ENCODE results near the gene GJA8. TPM values are rescaled to one million over a fixed set of nuclear protein-coding genes. Genes with fewer than 3 reads are reported as not detected.
"Not testable (repeated sequence)": the region's sequence is repeated elsewhere in the genome, so short reads cannot be mapped to it uniquely, and the experiment has no call there.

Gene GJA8
- total RNA-seq, 6 donors from 2014 or later = not detected

- no CpG with 5 or more reads among the region's 72 CpGs for WGBS, 2 donors
- peak within 1 kb of the TSS; percentile 77 to 93 (median 86) for H3K27ac ChIP-seq
- TF ChIP-seq POLR2AphosphoS5 (IDR thresholded peaks at IDR 0.05) (peak; percentile 36 to 93), POLR2A (IDR thresholded peaks at IDR 0.05) (peak in 3 of 4 donors; percentile 81 to 93 (median 86)), CTCF (IDR thresholded peaks at IDR 0.05) (peak in 1 of 6 experiments; percentile 23)
- not testable (repeated sequence) for H3K9me3 ChIP-seq, H3K27me3 ChIP-seq, H3K36me3 ChIP-seq
- peak within 1 kb of the TSS; percentile 85 to 91 (median 88) for H3K4me3 ChIP-seq
- H3K4me1 ChIP-seq = peaks cover 3 to 11% (median 7%) of the 10 kb centered on the region in 4 donors
- ATAC-seq (ENCODE audit: low FRiP score in 2 of 2) (peak; percentile 98 to 100), DNase-seq (peak; percentile 96 to 98)
Observed at GRCh38 chr1:147928236-147929132, 25.9 kb downstream of the GJA8 start, which contains the start of gene GPR89B. Gene GPR89B, plus strand, starts transcription at chr1:147928420. Its CDS starts 117 bp downstream, at chr1:147928537.

- ATAC-seq (ENCODE audit: low FRiP score in 2 of 2); DNase-seq; H3K27me3 ChIP-seq; H3K9me3 ChIP-seq; H3K4me3 ChIP-seq; H3K36me3 ChIP-seq; H3K27ac ChIP-seq: not testable (repeated sequence)
- WGBS, 2 donors = 88% methylated on average over 2 of the region's 2 CpGs
- H3K4me1 ChIP-seq = peaks cover 3 to 11% (median 7%) of the 10 kb centered on the region in 4 donors
Observed at GRCh38 chr1:147931137-147931536, 28.5 kb downstream of the GJA8 start.

- H3K27me3 ChIP-seq; H3K36me3 ChIP-seq; DNase-seq; H3K4me1 ChIP-seq; ATAC-seq (ENCODE audit: low FRiP score in 2 of 2); H3K9me3 ChIP-seq; H3K4me3 ChIP-seq; H3K27ac ChIP-seq: not testable (repeated sequence)
- WGBS, 2 donors = 69 to 91% methylated on average over 3 of the region's 3 CpGs
Observed at GRCh38 chr1:147935296-147935695, 32.7 kb downstream of the GJA8 start.

- not testable (repeated sequence) for H3K36me3 ChIP-seq; H3K27ac ChIP-seq; H3K9me3 ChIP-seq; H3K27me3 ChIP-seq; DNase-seq; ATAC-seq (ENCODE audit: low FRiP score in 2 of 2); H3K4me3 ChIP-seq; H3K4me1 ChIP-seq
- 86 to 92% methylated on average over 2 of the region's 2 CpGs for WGBS, 2 donors
Observed at GRCh38 chr1:147940456-147940855, 37.9 kb downstream of the GJA8 start.

- not testable (repeated sequence) for H3K27me3 ChIP-seq, H3K36me3 ChIP-seq
- no CpG with 5 or more reads among the region's 1 CpG for whole genome bisulfite sequencing, 2 donors
Observed at GRCh38 chr1:147942563-147942962, 40.0 kb downstream of the GJA8 start.

GRCh38 chr1:147949517-147949916 is 46.9 kb downstream of the GJA8 start:
- not testable (repeated sequence) for H3K36me3 ChIP-seq; ATAC-seq (ENCODE audit: low FRiP score in 2 of 2)
- WGBS, 2 donors = no CpG with 5 or more reads among the region's 35 CpGs

More at GRCh38 chr1:147942563-147942962, 40.0 kb downstream of the GJA8 start:
- not testable (repeated sequence) for H3K4me3 ChIP-seq; H3K27ac ChIP-seq; H3K9me3 ChIP-seq; H3K4me1 ChIP-seq; ATAC-seq (ENCODE audit: low FRiP score in 2 of 2); DNase-seq

More at GRCh38 chr1:147949517-147949916, 46.9 kb downstream of the GJA8 start:
- H3K27me3 ChIP-seq, H3K9me3 ChIP-seq, H3K4me3 ChIP-seq, H3K27ac ChIP-seq, H3K4me1 ChIP-seq: not testable (repeated sequence)
- DNase-seq = peak in 1 of 2 donors; percentile 52

Other genes starting within 250 kb of the GJA8 start
- gene ACP6, start 232.3 kb upstream of the GJA8 start, total RNA-seq = 10 to 100 TPM in 5 of 6 donors, 1 to 10 TPM in 1; 8.1 to 60.8 (median 21.6) TPM
- 10 to 100 TPM in 4 of 6 donors, 1 to 10 TPM in 2; 6.3 to 83.5 (median 38.2) TPM for gene GJA5, start 142.2 kb upstream of the GJA8 start, total RNA-seq
- 10 to 100 TPM; 10.5 to 43.0 (median 20.3) TPM for gene GPR89B, start 25.6 kb downstream of the GJA8 start, total RNA-seq
- gene NBPF11, start 249.5 kb downstream of the GJA8 start, total RNA-seq = 10 to 100 TPM in 4 of 6 donors, 1 to 10 TPM in 2; 7.1 to 29.3 (median 13.2) TPM

Data from upper lobe of left lung (tissue), 6 donors.